GM19397 (cell line): Measurements from ENCODE around the gene KRT74.

Experiments
- ATAC-seq: cut with Tn5 transposase; IDR thresholded peaks from one replicate; pipeline ENCODE4 v1.9.1; 2021; ENCODE audit warnings: mild to moderate bottlenecking, moderate library complexity; ENCODE audit not compliant: unreplicated experiment

KRT74 gene

GRCh38 chr12:52522346-52523011 lies 51.2 kb downstream of the KRT74 start:
- no peak for ATAC-seq

- no peak for ATAC-seq
Measured at GRCh38 chr12:52521568-52522266, 51.9 kb downstream of the KRT74 start.

GRCh38 chr12:52521175-52521567 lies 52.5 kb downstream of the KRT74 start:
- ATAC-seq = no peak

GRCh38 chr12:52519826-52520662 lies 53.6 kb downstream of the KRT74 start, which contains the start of gene KRT5:
TSS of gene KRT5 (minus strand) at chr12:52520394. CDS start at chr12:52520296, 98 bp downstream.
- ATAC-seq = no peak

GRCh38 chr12:52519387-52519703 lies 54.3 kb downstream of the KRT74 start:
- no peak for ATAC-seq

GRCh38 chr12:52518574-52519386 lies 54.9 kb downstream of the KRT74 start:
- ATAC-seq = no peak

GRCh38 chr12:52517888-52518287 lies 55.8 kb downstream of the KRT74 start:
- no peak for ATAC-seq

GRCh38 chr12:52517005-52517835 lies 56.4 kb downstream of the KRT74 start:
- no peak for ATAC-seq

- no peak for ATAC-seq
Measured at GRCh38 chr12:52515927-52516831, 57.5 kb downstream of the KRT74 start.
